ENCODE data around the gene MAB21L2. TPM values are rescaled to one million over a fixed set of nuclear protein-coding genes. Genes with fewer than 3 reads are reported as not detected.
A peak's percentile ranks its signal among the peaks of the same experiment; 100 is the strongest.

MAB21L2 gene
- total and polyA plus RNA-seq, 2 experiments from 2014 or later: 0.39 TPM; not detected in 1

DNA sequence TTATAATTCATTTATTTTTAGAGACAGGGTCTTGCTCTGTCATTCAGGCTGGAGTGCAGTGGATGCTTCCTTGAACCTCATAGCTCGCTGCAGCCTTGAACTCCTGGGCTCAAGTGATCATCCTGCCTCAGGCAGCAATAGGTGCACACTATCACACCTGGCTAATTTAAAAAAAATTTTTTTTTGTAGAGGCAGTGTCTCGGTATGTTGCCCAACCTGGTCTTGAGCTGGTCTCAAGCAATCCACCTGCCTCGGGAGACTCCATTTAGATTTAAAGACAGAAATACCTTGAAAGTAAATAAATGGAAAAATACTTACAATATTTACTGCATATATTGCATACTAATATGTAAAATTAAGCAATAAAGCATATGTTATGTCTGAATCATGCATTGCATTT lies 40.3 kb upstream of the MAB21L2 start:
- H3K36me3 ChIP-seq (ENCODE audit: insufficient read depth): no peaks in the 10 kb centered on the region
- TF ChIP-seq POLR2AphosphoS5 (IDR thresholded peaks at IDR 0.05; ENCODE audit: low read depth) (no peak), EZH2phosphoT487 (IDR thresholded peaks at IDR 0.05; ENCODE audit: unreplicated experiment) (no peak), CREB1 (CRISPR knock-in tag; IDR thresholded peaks at IDR 0.05; ENCODE audit: low read depth) (no peak), JUNB (IDR thresholded peaks at IDR 0.05; ENCODE audit: unreplicated experiment) (no peak), NANOG (IDR thresholded peaks at IDR 0.05; ENCODE audit: borderline replicate concordance) (no peak), EZH2 (IDR thresholded peaks at IDR 0.05; ENCODE audit: low read depth, unreplicated experiment) (no peak), ZNF114 (CRISPR knock-in tag; IDR thresholded peaks at IDR 0.05) (no peak), ZNF331 (CRISPR knock-in tag; IDR thresholded peaks at IDR 0.05; ENCODE audit: low read depth) (no peak)
- TF ChIP-seq, protein P1, sequence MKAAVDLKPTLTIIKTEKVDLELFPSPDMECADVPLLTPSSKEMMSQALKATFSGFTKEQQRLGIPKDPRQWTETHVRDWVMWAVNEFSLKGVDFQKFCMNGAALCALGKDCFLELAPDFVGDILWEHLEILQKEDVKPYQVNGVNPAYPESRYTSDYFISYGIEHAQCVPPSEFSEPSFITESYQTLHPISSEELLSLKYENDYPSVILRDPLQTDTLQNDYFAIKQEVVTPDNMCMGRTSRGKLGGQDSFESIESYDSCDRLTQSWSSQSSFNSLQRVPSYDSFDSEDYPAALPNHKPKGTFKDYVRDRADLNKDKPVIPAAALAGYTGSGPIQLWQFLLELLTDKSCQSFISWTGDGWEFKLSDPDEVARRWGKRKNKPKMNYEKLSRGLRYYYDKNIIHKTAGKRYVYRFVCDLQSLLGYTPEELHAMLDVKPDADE (IDR thresholded peaks at IDR 0.05): no peak
- TF ChIP-seq, protein P2, sequence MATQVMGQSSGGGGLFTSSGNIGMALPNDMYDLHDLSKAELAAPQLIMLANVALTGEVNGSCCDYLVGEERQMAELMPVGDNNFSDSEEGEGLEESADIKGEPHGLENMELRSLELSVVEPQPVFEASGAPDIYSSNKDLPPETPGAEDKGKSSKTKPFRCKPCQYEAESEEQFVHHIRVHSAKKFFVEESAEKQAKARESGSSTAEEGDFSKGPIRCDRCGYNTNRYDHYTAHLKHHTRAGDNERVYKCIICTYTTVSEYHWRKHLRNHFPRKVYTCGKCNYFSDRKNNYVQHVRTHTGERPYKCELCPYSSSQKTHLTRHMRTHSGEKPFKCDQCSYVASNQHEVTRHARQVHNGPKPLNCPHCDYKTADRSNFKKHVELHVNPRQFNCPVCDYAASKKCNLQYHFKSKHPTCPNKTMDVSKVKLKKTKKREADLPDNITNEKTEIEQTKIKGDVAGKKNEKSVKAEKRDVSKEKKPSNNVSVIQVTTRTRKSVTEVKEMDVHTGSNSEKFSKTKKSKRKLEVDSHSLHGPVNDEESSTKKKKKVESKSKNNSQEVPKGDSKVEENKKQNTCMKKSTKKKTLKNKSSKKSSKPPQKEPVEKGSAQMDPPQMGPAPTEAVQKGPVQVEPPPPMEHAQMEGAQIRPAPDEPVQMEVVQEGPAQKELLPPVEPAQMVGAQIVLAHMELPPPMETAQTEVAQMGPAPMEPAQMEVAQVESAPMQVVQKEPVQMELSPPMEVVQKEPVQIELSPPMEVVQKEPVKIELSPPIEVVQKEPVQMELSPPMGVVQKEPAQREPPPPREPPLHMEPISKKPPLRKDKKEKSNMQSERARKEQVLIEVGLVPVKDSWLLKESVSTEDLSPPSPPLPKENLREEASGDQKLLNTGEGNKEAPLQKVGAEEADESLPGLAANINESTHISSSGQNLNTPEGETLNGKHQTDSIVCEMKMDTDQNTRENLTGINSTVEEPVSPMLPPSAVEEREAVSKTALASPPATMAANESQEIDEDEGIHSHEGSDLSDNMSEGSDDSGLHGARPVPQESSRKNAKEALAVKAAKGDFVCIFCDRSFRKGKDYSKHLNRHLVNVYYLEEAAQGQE (IDR thresholded peaks at IDR 0.05; ENCODE audit: unreplicated experiment): no peak
- H3F3A ChIP-seq (replicated peaks; ENCODE audit: low read depth): no peaks in the 10 kb centered on the region
- H4K20me1 ChIP-seq (replicated peaks; ENCODE audit: insufficient read depth): no peaks in the 10 kb centered on the region
- no peak overlapping the region; the same call in 1 of the 2 replicates for H3K27ac Mint-ChIP-seq
- ATAC-seq (peak; percentile 40), DNase-seq (ENCODE audit: low spot score) (no peak)
- peaks cover 20% of the 10 kb centered on the region for H3K4me1 Mint-ChIP-seq
- H3K9me3 Mint-ChIP-seq: no peaks in the 10 kb centered on the region
- H3K4me3 ChIP-seq: no peak overlapping the region
- no peaks in the 10 kb centered on the region for H3K27me3 ChIP-seq (ENCODE audit: insufficient read depth)
- no peaks in the 10 kb centered on the region for H3K36me3 Mint-ChIP-seq (ENCODE audit: low read depth)
- H3K79me2 ChIP-seq (replicated peaks; ENCODE audit: insufficient read depth): no peaks in the 10 kb centered on the region
- H3K4me3 Mint-ChIP-seq: no peak overlapping the region
- peaks cover 2% of the 10 kb centered on the region for H3K27me3 Mint-ChIP-seq (ENCODE audit: insufficient read depth, low read depth, poor library complexity)
- peaks cover 27% of the 10 kb centered on the region for H3K4me1 ChIP-seq (ENCODE audit: insufficient read depth)
- H2AFZ ChIP-seq: no peak overlapping the region
- H3K4me2 ChIP-seq: no peak overlapping the region
- H3K9me2 ChIP-seq (ENCODE audit: insufficient read depth): no peaks in the 10 kb centered on the region
- peak overlapping the region; percentile 79; the same call in 1 of the 2 replicates for H3K27ac ChIP-seq (ENCODE audit: low read depth)

DNA sequence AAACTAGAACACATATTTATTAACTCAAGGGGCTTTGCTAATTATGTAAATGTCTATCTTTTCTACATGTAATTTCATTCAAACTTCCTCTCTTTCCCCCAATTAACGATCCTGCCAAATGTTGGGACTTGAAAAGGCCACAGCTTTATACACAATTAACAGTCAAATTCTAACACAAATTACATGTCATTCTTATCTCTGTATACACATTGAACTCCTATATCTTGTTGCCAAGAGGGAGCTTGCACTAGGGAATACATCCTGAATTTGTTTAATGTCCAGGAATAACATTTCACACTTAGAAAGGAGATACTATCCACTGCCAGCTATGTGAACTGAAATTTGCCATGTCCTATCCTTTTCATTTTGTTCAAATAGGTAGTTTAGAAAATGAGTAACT lies 38.9 kb upstream of the MAB21L2 start:
- no peak for ATAC-seq
- no peaks in the 10 kb centered on the region for H3K9me2 ChIP-seq (ENCODE audit: insufficient read depth)
- no peak overlapping the region for H3K4me2 ChIP-seq
- H3K4me3 ChIP-seq: no peak overlapping the region
- Mint-ChIP-seq H3K36me3 (ENCODE audit: low read depth) (no peaks in the 10 kb centered on the region), H3K4me3 (no peak overlapping the region), H3K27ac (no peak overlapping the region; the same call in 1 of the 2 replicates), H3K4me1 (peaks cover 24% of the 10 kb centered on the region), H3K27me3 (ENCODE audit: insufficient read depth, low read depth, poor library complexity) (peaks cover 2% of the 10 kb centered on the region), H3K9me3 (no peaks in the 10 kb centered on the region)
- H3K4me1 ChIP-seq (ENCODE audit: insufficient read depth): peaks cover 30% of the 10 kb centered on the region
- H3K36me3 ChIP-seq (ENCODE audit: insufficient read depth): no peaks in the 10 kb centered on the region
- H3K79me2 ChIP-seq (replicated peaks; ENCODE audit: insufficient read depth): no peaks in the 10 kb centered on the region
- no peak for DNase-seq (ENCODE audit: low spot score)
- no peaks in the 10 kb centered on the region for H3K27me3 ChIP-seq (ENCODE audit: insufficient read depth)
- H2AFZ ChIP-seq: no peak overlapping the region
- H3F3A ChIP-seq (replicated peaks; ENCODE audit: low read depth): no peaks in the 10 kb centered on the region
- no peak overlapping the region for H3K27ac ChIP-seq (ENCODE audit: low read depth)
- no peaks in the 10 kb centered on the region for H4K20me1 ChIP-seq (replicated peaks; ENCODE audit: insufficient read depth)
- TF ChIP-seq EZH2 (IDR thresholded peaks at IDR 0.05; ENCODE audit: low read depth, unreplicated experiment): no peak
- TF ChIP-seq POLR2AphosphoS5 (IDR thresholded peaks at IDR 0.05; ENCODE audit: low read depth): no peak
- no peak for TF ChIP-seq CREB1 (CRISPR knock-in tag; IDR thresholded peaks at IDR 0.05; ENCODE audit: low read depth)
- TF ChIP-seq, protein P2 (IDR thresholded peaks at IDR 0.05; ENCODE audit: unreplicated experiment): no peak
- TF ChIP-seq ZNF331 (CRISPR knock-in tag; IDR thresholded peaks at IDR 0.05; ENCODE audit: low read depth): no peak
- no peak for TF ChIP-seq STAT1 (IDR thresholded peaks at IDR 0.05; ENCODE audit: unreplicated experiment)
- TF ChIP-seq, protein P1 (IDR thresholded peaks at IDR 0.05): no peak
